K562 (cell line): ENCODE data around the gene EEF1AKMT4. TPM values are rescaled to one million over a fixed set of nuclear protein-coding genes. Genes with fewer than 3 reads are reported as not detected.

Source experiments
- GABPB1 ChIP-seq: sonication (generic); formaldehyde crosslinking; IDR thresholded peaks from 2 replicates; pipeline ENCODE4 v1.8.0; 2022; ENCODE audit warnings: mild to moderate bottlenecking, missing genetic modification reagents
- MAFG ChIP-seq: fragments of 450-650 bp; conservative IDR thresholded peaks from 2 replicates; pipeline ENCODE4 v1.6.1; 2016; ENCODE audit warnings: missing genetic modification characterization, missing compliant biosample characterization
- RCOR1 ChIP-seq, 2 experiments: IDR thresholded peaks; 2 replicates each; pipeline ENCODE4 v1.6.1; 2012; ENCODE audit warnings: low read depth in 2 of 2, low read length in 2 of 2, borderline replicate concordance in 1 of 2, improper control_type of control experiment in 1 of 2
- ZNF134 ChIP-seq: fragments of 250-450 bp; sonication (Bioruptor Pico); conservative IDR thresholded peaks from 2 replicates; pipeline ENCODE4 v1.4.0; 2020
- ZNF316 ChIP-seq: fragments of 450-650 bp; IDR thresholded peaks from 2 replicates; pipeline ENCODE4 v1.6.1; 2016
- polyA plus RNA-seq, 8 experiments: library from polyadenylated mRNA; depleted of rRNA in 4 of 8; stranded (reverse) in 5 of 8; unstranded in 3 of 8; fragments of >200 nt; fragmentation: Nextera tagmentation in 2 of 8; fragmentation: Illumina TruSeq in 1 of 8; extraction: Ambion mirVana in 2 of 8; extraction: Trizol in 1 of 8; gene quantifications; 2 replicates each; pipeline versions ENCODE4 v1.2.1 to v1.2.3, GENCODE V29; 2011 to 2014; ENCODE audit warnings: inconsistent platforms in 1 of 8, missing spikeins in 1 of 8
- total RNA-seq, 7 experiments: library from RNA; depleted of rRNA in 6 of 7; stranded (reverse); fragments of >200 nt in 6 of 7; fragmentation: Illumina TruSeq in 2 of 7; extraction: Trizol in 2 of 7; gene quantifications; 2 replicates each; pipeline versions ENCODE4 v1.2.1 to v1.2.3, GENCODE V29; 2011 to 2021; ENCODE audit warnings: low replicate concordance in 1 of 7
- TF ChIP-seq, protein P1 (sequence below): fragments of 450-650 bp; IDR thresholded peaks from 2 replicates; pipeline ENCODE4 v1.6.1; 2018; ENCODE audit warnings: mild to moderate bottlenecking, low read depth; ENCODE audit not compliant: partially characterized antibody
- TF ChIP-seq, protein P2 (sequence below), 2 experiments: fragments of 450-650 bp in 1 of 2; sonication (generic) in 1 of 2; formaldehyde crosslinking in 1 of 2; IDR thresholded peaks in 1 of 2; conservative IDR thresholded peaks in 1 of 2; 2 replicates each; pipeline versions ENCODE4 v1.6.1 to v1.8.1; 2016 to 2023; ENCODE audit warnings: mild to moderate bottlenecking in 2 of 2, moderate library complexity in 2 of 2, inconsistent platforms in 1 of 2, missing genetic modification reagents in 1 of 2

Gene EEF1AKMT4
- total and polyA plus RNA-seq, 9 of the 15 experiments (the other 6 are each of a cell fraction or from before 2014, with no cell fraction given): 10.3 to 49.4 (median 18.9) TPM

DNA sequence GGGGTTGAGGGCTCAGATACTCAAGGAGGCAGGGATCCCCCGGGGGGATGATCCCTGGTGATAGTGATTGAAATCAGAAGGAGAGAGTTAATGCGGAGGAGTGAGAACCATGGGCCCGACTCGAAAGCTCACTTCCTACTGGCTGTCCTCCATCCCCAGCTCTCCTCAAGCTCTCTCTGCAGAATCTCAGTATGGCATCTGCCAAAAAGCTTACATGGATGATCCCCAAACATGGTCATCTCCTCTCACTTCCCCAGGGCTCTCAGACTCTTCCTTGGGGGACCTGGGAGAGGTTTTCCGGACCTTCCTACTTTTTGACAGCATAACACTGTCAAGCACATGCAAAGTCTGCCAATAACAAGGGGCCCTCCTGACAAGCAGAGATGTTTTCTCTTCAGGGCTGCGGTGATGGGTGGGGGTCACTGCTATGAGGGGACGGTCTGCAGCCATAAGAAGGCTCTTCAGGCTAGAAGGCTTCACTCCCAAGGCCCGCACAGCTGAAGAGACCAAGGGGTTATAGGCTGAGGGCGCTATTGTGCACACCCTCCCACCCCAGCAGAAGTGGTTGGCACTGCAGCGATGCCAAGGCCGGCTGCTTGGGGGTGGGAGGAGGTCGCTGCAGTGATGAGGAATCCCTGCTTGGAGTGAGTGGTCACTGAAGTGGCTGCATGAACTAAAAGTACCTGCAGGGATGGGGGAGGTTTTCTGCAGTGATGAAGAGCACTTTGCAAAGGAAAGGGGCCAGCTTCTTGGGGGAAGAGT, 20.9 kb upstream of the EEF1AKMT4 start (continued):
- TF ChIP-seq MAFG (tag) (no peak), GABPB1 (CRISPR knock-in tag) (no peak), ZNF316 (no peak), RCOR1 (IDR thresholded peaks at IDR 0.05; ENCODE audit: borderline replicate concordance in 1 of 2, low read depth in 2 of 2, low read length in 2 of 2) (no peak), ZNF134 (CRISPR knock-in tag) (no peak)
- TF ChIP-seq, protein P1, sequence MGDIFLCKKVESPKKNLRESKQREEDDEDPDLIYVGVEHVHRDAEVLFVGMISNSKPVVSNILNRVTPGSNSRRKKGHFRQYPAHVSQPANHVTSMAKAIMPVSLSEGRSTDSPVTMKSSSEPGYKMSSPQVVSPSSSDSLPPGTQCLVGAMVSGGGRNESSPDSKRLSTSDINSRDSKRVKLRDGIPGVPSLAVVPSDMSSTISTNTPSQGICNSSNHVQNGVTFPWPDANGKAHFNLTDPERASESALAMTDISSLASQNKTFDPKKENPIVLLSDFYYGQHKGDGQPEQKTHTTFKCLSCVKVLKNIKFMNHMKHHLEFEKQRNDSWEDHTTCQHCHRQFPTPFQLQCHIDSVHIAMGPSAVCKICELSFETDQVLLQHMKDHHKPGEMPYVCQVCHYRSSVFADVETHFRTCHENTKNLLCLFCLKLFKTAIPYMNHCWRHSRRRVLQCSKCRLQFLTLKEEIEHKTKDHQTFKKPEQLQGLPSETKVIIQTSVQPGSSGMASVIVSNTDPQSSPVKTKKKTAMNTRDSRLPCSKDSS: no peak
- TF ChIP-seq, protein P2, sequence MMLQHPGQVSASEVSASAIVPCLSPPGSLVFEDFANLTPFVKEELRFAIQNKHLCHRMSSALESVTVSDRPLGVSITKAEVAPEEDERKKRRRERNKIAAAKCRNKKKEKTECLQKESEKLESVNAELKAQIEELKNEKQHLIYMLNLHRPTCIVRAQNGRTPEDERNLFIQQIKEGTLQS (IDR thresholded peaks at IDR 0.05): no peak
- TF ChIP-seq, protein P2 (CRISPR knock-in tag; conservative IDR thresholded peaks at IDR 0.05): no peak
